ENCODE measurements around the gene ALDH8A1.

- TF ChIP-seq EZH2 (IDR thresholded peaks at IDR 0.05; ENCODE audit: low read length) (no peak), CTCF (optimal IDR thresholded peaks at IDR 0.05 in 1 of 3, IDR thresholded peaks at IDR 0.05 in 1 of 3, conservative IDR thresholded peaks at IDR 0.05 in 1 of 3; ENCODE audit: extremely low read depth in 1 of 3, insufficient read depth in 2 of 3, low read length in 3 of 3) (no peak)
Measured at GRCh38 chr6:134984821-134985220, 34.9 kb upstream of the ALDH8A1 start.

Data from keratinocyte (primary cell).